Loucy (cell line): ENCODE data around the gene GRID1.

Source experiments
- H2AFZ ChIP-seq: fragments of 200-600 bp; sonication (generic); 2 replicates; pipeline ENCODE4 v1.6.0; 2016; ENCODE audit warnings: antibody characterized with exemption, mild to moderate bottlenecking, low read length, moderate library complexity
- H3F3A ChIP-seq: fragments of 200-600 bp; 2 replicates; pipeline ENCODE4 v1.6.0; 2016; ENCODE audit warnings: antibody characterized with exemption, low read depth, mild to moderate bottlenecking
- H3K27me3 ChIP-seq: fragments of 200-600 bp; sonication (generic); 2 replicates; pipeline ENCODE4 v1.6.1; 2014; ENCODE audit warnings: low read length, mild to moderate bottlenecking; ENCODE audit not compliant: insufficient read depth, poor library complexity, severe bottlenecking
- H3K36me3 ChIP-seq: fragments of 200-600 bp; sonication (generic); 2 replicates; pipeline ENCODE4 v1.6.1; 2016; ENCODE audit warnings: low read length; ENCODE audit not compliant: insufficient read depth
- H3K4me1 ChIP-seq: fragments of 200-600 bp; sonication (generic); 2 replicates; pipeline ENCODE4 v1.5.1; 2014; ENCODE audit warnings: low read length, mild to moderate bottlenecking; ENCODE audit not compliant: insufficient read depth, poor library complexity, severe bottlenecking
- H3K4me2 ChIP-seq: fragments of 200-600 bp; sonication (generic); 2 replicates; pipeline ENCODE4 v1.6.0; 2014; ENCODE audit warnings: antibody characterized with exemption, low read length, low read depth, mild to moderate bottlenecking; ENCODE audit not compliant: poor library complexity, severe bottlenecking
- H3K4me3 ChIP-seq: fragments of 200-600 bp; sonication (generic); 2 replicates; pipeline ENCODE4 v1.5.1; 2014; ENCODE audit warnings: low read length, mild to moderate bottlenecking, mixed read lengths; ENCODE audit not compliant: poor library complexity, severe bottlenecking
- H3K79me2 ChIP-seq: fragments of 200-600 bp; sonication (generic); 2 replicates; pipeline ENCODE4 v1.6.1; 2014; ENCODE audit warnings: low read length; ENCODE audit not compliant: insufficient read depth
- H3K9ac ChIP-seq: fragments of 200-600 bp; sonication (generic); 2 replicates; pipeline ENCODE4 v1.6.0; 2014; ENCODE audit warnings: mild to moderate bottlenecking, low read depth, low read length, moderate library complexity; ENCODE audit not compliant: poor library complexity, severe bottlenecking
- H3K9me2 ChIP-seq: fragments of 200-600 bp; sonication (generic); replicated peaks from 2 replicates; pipeline ENCODE4 v1.6.1; 2016; ENCODE audit warnings: low read depth, low read length, mixed read lengths
- H3K9me3 ChIP-seq: fragments of 200-600 bp; sonication (generic); 2 replicates; pipeline ENCODE4 v1.6.1; 2014; ENCODE audit warnings: mild to moderate bottlenecking, antibody characterized with exemption, low read length, low read depth; ENCODE audit not compliant: insufficient read depth
- H4K20me1 ChIP-seq: fragments of 200-600 bp; sonication (generic); 2 replicates; pipeline ENCODE4 v1.6.0; 2014; ENCODE audit warnings: antibody characterized with exemption, low read length, mild to moderate bottlenecking; ENCODE audit not compliant: insufficient read depth, poor library complexity, severe bottlenecking
- CTCF ChIP-seq: fragments of 200-600 bp; sonication (generic); conservative IDR thresholded peaks from 2 replicates; pipeline ENCODE4 v1.5.1; 2014; ENCODE audit warnings: mild to moderate bottlenecking, antibody characterized with exemption, low read length
- EZH2phosphoT487 ChIP-seq: fragments of 200-600 bp; IDR thresholded peaks from 2 replicates; pipeline ENCODE4 v1.6.1; 2018; ENCODE audit warnings: antibody characterized with exemption, mild to moderate bottlenecking, moderate library complexity, borderline replicate concordance

GRID1 gene

GRCh38 chr10:86190291-86190690, 176.3 kb downstream of the GRID1 start:
- H3K36me3 ChIP-seq: no peaks in the 10 kb centered on the region
- TF ChIP-seq EZH2phosphoT487: no peak
- no peak for TF ChIP-seq CTCF
- no peak overlapping the region for H3K9ac ChIP-seq
- H3K4me2 ChIP-seq: no peak overlapping the region
- H3K4me1 ChIP-seq: no peaks in the 10 kb centered on the region
- H3K4me3 ChIP-seq: no peak overlapping the region
- no peaks in the 10 kb centered on the region for H3K27me3 ChIP-seq
- H3K9me3 ChIP-seq: no peaks in the 10 kb centered on the region
- no peaks in the 10 kb centered on the region for H3K9me2 ChIP-seq
- H3F3A ChIP-seq: no peaks in the 10 kb centered on the region
- no peaks in the 10 kb centered on the region for H4K20me1 ChIP-seq
- H3K79me2 ChIP-seq: no peaks in the 10 kb centered on the region
- H2AFZ ChIP-seq: no peak overlapping the region

GRCh38 chr10:86189891-86190290, 176.7 kb downstream of the GRID1 start:
- no peak overlapping the region for H3K9ac ChIP-seq
- TF ChIP-seq EZH2phosphoT487: no peak
- no peak for TF ChIP-seq CTCF
- H3K4me2 ChIP-seq: no peak overlapping the region
- H3K9me2 ChIP-seq: no peaks in the 10 kb centered on the region
- H3K27me3 ChIP-seq: no peaks in the 10 kb centered on the region
- no peaks in the 10 kb centered on the region for H3F3A ChIP-seq
- no peak overlapping the region for H2AFZ ChIP-seq
- H3K9me3 ChIP-seq: no peaks in the 10 kb centered on the region
- H4K20me1 ChIP-seq: no peaks in the 10 kb centered on the region
- H3K4me1 ChIP-seq: no peaks in the 10 kb centered on the region
- no peaks in the 10 kb centered on the region for H3K79me2 ChIP-seq
- no peak overlapping the region for H3K4me3 ChIP-seq
- no peaks in the 10 kb centered on the region for H3K36me3 ChIP-seq

- TF ChIP-seq CTCF (no peak), EZH2phosphoT487 (no peak)
- no peak overlapping the region for H3K4me2 ChIP-seq
Measured at GRCh38 chr10:86188796-86189558, 177.6 kb downstream of the GRID1 start.

More at GRCh38 chr10:86188796-86189558, 177.6 kb downstream of the GRID1 start:
- Histone ChIP-seq H3K36me3 (no peaks in the 10 kb centered on the region), H3K9ac (no peak overlapping the region), H3K4me3 (no peak overlapping the region), H3K4me1 (no peaks in the 10 kb centered on the region), H3F3A (no peaks in the 10 kb centered on the region), H3K9me2 (no peaks in the 10 kb centered on the region), H3K79me2 (no peaks in the 10 kb centered on the region), H4K20me1 (no peaks in the 10 kb centered on the region), H3K9me3 (no peaks in the 10 kb centered on the region), H3K27me3 (no peaks in the 10 kb centered on the region), H2AFZ (no peak overlapping the region)
